ENCODE data around the gene CAMSAP2. TPM values are rescaled to one million over a fixed set of nuclear protein-coding genes. Genes with fewer than 3 reads are reported as not detected.

CAMSAP2 gene
- total RNA-seq, 2 donors from 2014 or later: 5.4 to 7.5 TPM

DNA sequence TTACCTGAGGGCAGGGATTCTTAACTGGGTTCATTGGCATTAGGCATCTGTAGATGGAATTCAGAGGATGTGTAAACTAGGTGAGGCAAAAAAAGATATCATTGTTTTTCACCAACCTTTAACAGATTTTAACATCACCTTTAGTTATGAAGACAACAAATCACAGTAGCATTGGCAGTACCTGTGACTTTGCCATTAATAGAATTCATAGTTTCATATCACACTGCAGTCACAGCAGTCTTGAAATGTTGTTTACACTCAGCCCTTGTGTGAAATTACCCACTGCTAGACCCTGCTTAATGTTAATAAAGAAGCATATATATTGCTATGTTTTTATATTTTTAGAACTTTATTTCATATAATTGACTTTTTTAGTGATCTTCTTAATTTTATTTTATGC is 154.3 kb downstream of the CAMSAP2 start:
- no peaks in the 10 kb centered on the region for H3K36me3 ChIP-seq
- no peak overlapping the region for H3K4me3 ChIP-seq
- intact Hi-C loops (cut with DNase I): no loop called here
- peak overlapping the region; percentile 44 for H3K27ac ChIP-seq
- peaks cover 5% of the 10 kb centered on the region for H3K4me1 ChIP-seq
- no peaks in the 10 kb centered on the region for H3K27me3 ChIP-seq
- no peak overlapping the region for H3K9ac ChIP-seq (ENCODE audit: low read depth in 2 of 2, low read length in 2 of 2)
- TF ChIP-seq, protein P1, sequence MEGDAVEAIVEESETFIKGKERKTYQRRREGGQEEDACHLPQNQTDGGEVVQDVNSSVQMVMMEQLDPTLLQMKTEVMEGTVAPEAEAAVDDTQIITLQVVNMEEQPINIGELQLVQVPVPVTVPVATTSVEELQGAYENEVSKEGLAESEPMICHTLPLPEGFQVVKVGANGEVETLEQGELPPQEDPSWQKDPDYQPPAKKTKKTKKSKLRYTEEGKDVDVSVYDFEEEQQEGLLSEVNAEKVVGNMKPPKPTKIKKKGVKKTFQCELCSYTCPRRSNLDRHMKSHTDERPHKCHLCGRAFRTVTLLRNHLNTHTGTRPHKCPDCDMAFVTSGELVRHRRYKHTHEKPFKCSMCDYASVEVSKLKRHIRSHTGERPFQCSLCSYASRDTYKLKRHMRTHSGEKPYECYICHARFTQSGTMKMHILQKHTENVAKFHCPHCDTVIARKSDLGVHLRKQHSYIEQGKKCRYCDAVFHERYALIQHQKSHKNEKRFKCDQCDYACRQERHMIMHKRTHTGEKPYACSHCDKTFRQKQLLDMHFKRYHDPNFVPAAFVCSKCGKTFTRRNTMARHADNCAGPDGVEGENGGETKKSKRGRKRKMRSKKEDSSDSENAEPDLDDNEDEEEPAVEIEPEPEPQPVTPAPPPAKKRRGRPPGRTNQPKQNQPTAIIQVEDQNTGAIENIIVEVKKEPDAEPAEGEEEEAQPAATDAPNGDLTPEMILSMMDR (IDR thresholded peaks at IDR 0.05): no peak
- no peaks in the 10 kb centered on the region for H3K9me3 ChIP-seq
- no peak for DNase-seq

DNA sequence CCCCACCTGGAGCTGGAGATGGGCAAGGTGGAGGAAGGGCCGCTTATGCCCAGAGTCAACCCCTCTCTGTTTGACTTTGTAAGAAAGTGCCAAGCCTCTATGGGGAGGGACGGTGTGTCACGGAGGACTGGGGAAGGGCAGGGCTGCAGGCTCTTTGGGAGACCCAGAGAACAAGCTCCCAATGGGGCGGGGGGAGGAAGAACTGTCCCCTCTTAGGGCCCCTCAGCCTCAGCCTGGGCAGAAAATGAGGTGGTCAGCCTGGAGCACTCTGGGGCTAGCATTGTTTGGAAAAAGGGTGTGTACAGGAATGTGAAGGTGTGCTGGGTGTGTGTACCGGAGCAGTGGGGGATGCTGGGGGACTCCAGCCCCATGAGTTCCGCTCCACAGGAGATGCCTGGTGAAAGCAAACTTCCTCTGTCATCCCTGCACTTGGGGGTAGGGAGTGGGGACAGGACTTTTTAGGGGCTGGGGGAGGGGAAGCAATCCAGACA is 154.8 kb downstream of the CAMSAP2 start:
- Histone ChIP-seq H3K9me3 (no peaks in the 10 kb centered on the region), H3K4me1 (peaks cover 5% of the 10 kb centered on the region), H3K4me3 (no peak overlapping the region), H3K9ac (ENCODE audit: low read depth in 2 of 2, low read length in 2 of 2) (peak overlapping the region in 1 of 2 donors; percentile 87), H3K36me3 (no peaks in the 10 kb centered on the region), H3K27me3 (no peaks in the 10 kb centered on the region), H3K27ac (peak overlapping the region; percentile 44)
- DNase-seq: peak; percentile 58
- TF ChIP-seq, protein P1 (IDR thresholded peaks at IDR 0.05): no peak
- intact Hi-C loops (cut with DNase I): no loop called here

DNA sequence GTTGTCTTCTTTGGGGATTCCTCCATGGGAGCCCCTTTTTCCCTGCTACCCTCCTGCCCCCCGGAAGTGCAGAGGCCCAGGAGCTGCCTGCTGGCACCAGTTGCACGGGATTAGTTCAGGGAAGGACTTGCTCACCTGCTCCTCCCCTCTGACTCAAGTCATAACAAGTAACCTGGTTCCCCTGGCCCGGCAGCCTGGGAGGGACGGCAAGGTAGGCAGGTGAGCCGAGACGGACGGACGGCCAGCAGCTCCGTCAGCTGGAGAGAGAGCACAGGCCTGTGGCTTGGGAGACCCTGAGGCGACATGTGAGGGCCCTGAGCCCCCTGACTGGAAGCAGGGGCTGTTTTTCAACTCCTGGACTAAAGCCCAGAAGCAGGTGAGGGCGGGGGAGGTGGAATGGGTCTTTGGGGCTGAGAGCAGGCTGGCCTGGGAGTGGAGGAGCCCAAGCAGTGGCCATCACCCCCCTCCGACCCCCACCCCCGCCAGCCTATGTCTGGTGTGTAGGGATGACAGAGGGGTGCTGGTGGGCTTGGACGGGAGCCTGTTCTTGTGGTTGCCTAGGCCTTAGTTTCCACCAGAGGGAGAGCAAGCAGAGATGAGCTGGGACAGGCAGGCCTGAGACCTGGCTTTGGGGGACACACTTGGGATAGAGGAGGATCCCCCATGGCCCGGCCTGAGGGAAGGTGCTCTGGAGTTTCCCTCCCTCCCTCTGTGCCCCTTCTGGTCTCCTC is 156.2 kb downstream of the CAMSAP2 start, which contains the start of gene INAVA:
Gene INAVA (plus strand): TSS at position 189 of the 731 bp plus-strand sequence. CDS start 3,501 bp downstream, outside the sequence.
- H3K27me3 ChIP-seq: no peaks in the 10 kb centered on the region
- H3K27ac ChIP-seq: peak within 1 kb of the TSS; percentile 92
- peak within 1 kb of the TSS; percentile 71 to 87 for H3K9ac ChIP-seq (ENCODE audit: low read depth in 2 of 2, low read length in 2 of 2)
- H3K4me3 ChIP-seq: peak within 1 kb of the TSS; percentile 56
- peak; percentile 88 for DNase-seq
- TF ChIP-seq, protein P1 (IDR thresholded peaks at IDR 0.05): no peak
- intact Hi-C loops (cut with DNase I): no loop called here
- peaks cover 5% of the 10 kb centered on the region for H3K4me1 ChIP-seq
- no peaks in the 10 kb centered on the region for H3K9me3 ChIP-seq
- peaks cover 5% of the 10 kb centered on the region for H3K36me3 ChIP-seq

DNA sequence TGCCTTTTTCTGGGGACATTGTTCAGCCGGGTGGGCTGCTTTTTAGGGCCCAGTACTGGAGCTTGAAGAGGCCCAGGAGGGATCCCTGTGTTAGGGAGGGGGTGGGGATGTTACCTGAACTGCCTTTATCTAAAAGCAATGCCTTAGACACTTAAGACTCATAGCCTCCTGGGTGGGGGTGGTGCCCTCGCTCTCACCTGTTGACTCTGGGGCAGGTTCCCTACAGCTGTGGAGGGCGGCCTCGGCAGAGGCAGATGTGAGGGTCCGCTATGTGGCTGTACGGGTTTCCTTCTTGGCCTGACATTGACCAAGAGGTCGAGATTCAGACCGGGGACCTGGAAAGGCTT is 156.7 kb downstream of the CAMSAP2 start:
- no peaks in the 10 kb centered on the region for H3K27me3 ChIP-seq
- H3K4me1 ChIP-seq: peaks cover 5% of the 10 kb centered on the region
- H3K9ac ChIP-seq (ENCODE audit: low read depth in 2 of 2, low read length in 2 of 2): peak overlapping the region; percentile 71 to 87
- TF ChIP-seq, protein P1 (IDR thresholded peaks at IDR 0.05): no peak
- H3K4me3 ChIP-seq: peak overlapping the region; percentile 56
- DNase-seq: no peak
- intact Hi-C loops (cut with DNase I): no loop called here
- no peaks in the 10 kb centered on the region for H3K9me3 ChIP-seq
- H3K36me3 ChIP-seq: peaks cover 5% of the 10 kb centered on the region
- H3K27ac ChIP-seq: peak overlapping the region; percentile 92

DNA sequence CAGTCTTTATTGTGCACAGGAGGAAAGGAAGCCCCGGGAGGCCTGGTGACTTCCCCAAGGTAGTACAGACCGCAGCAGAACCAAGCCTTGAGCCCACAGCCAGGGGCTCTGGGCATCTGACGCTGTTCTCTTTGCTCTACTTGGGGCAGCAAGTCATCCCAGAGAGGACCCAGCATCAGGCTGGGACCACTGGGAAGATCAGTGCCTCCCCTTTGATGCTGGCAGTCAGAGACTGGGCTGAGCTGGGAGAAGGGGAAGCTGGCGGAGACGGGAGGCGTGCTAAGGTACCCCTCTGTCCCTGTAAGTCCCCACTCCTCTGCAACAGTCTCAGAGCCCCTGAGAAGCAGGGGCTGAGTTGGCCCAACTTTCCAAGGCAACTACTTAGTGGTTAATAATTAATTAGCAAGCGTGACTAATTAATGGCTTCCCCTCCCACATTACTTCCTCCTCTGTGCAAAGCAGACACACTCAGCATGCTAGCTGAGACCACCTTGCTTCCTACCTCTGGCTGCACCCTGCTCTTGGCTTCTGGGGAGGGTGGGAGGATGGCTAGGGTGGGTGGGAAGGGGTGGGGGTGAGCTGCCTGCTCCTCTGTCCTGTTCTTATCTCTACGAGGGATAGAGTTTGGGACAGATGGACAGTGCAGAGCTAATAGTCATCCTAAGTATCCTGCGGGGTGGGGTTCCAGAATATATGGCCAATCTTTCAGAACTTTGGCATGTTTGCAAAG is 157.3 kb downstream of the CAMSAP2 start:
- Histone ChIP-seq H3K9me3 (no peaks in the 10 kb centered on the region), H3K27ac (peak overlapping the region; percentile 92), H3K27me3 (no peaks in the 10 kb centered on the region), H3K9ac (ENCODE audit: low read depth in 2 of 2, low read length in 2 of 2) (peak overlapping the region; percentile 71 to 87), H3K4me1 (peaks cover 5% of the 10 kb centered on the region), H3K4me3 (peak overlapping the region; percentile 56), H3K36me3 (peaks cover 5% of the 10 kb centered on the region)
- intact Hi-C loops (cut with DNase I): no loop called here
- TF ChIP-seq, protein P1 (IDR thresholded peaks at IDR 0.05): no peak
- no peak for DNase-seq
